Kidney epithelial cell (primary cell): ENCODE measurements around the gene ARX. TPM values are rescaled to one million over a fixed set of nuclear protein-coding genes. Genes with fewer than 3 reads are reported as not detected.

Source experiments
- DNase-seq: peaks from one replicate; pipeline ENCODE4 v3.0.0-alpha.2; 2010; ENCODE audit warnings: low read depth
- H3K27me3 ChIP-seq: 2 replicates; pipeline ENCODE4 v1.6.0; 2011; ENCODE audit warnings: low read length; ENCODE audit not compliant: control insufficient read depth, insufficient read depth
- H3K36me3 ChIP-seq: 2 replicates; pipeline ENCODE4 v1.5.1; 2011; ENCODE audit warnings: low read length; ENCODE audit not compliant: control insufficient read depth, insufficient read depth
- H3K4me3 ChIP-seq: 2 replicates; pipeline ENCODE4 v1.5.1; 2011; ENCODE audit warnings: low read depth, mild to moderate bottlenecking, control low read depth, low read length
- total RNA-seq: library from RNA; depleted of rRNA; stranded (reverse); fragments of >200 nt; gene quantifications from 2 replicates; pipeline ENCODE4 v1.2.3, GENCODE V29; 2015
- TF ChIP-seq, protein P1 (sequence below): IDR thresholded peaks from 2 replicates; pipeline ENCODE4 v1.5.1; 2011; ENCODE audit warnings: mild to moderate bottlenecking, moderate library complexity, low read length, control low read depth, inconsistent platforms; ENCODE audit not compliant: insufficient read depth, poor library complexity, severe bottlenecking

Gene ARX
- not detected in 2 replicates for total RNA-seq

DNA sequence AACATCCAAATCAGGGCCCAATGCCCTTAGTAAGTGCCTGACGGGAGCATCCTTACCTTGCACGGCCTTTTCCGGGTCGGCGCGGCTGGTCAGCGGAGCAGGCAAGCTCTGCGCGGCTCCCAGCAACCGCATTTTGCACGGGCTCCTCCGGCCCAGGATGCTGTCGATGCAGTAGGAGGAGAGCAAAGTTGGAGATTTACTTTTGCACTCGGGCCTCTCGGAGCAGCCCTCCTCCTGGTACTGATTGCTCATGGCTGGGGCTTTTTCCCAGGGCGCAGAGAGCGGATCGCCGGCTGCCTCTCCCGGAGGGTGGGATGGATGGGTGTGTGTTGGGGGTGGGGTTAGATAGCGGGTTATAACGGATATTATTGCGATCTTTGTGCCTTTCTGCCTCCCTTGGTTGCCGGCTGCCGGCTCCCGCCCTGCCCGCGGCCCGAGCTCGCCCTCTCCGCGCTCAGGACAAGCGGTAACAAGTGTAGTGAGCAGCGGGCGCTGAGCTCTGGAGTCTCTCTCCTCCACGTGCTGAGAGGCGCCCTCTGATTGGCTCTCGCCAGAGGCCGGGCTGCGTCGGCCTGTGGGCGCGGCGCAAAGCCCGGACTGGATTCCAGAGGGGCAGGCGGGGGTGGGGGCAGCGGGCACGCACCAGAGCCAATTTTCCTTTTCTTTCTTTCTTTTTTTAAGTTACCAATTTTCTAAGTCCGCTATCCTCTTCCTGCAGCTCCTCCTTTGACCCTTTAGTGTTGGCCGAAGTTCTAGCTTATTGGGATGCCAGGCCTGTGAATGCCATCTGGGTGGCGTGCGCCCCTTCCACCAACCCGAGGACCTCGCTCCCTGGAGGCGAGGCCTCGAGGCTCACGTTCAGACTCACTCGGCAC is at the start of gene ARX:
ARX (minus strand) TSS at position 480 of the 875 bp plus-strand sequence; CDS start at position 252, 228 bp downstream.
- H3K4me3 ChIP-seq = no peak within 1 kb of the TSS
- peaks cover 80% of the 10 kb centered on the region for H3K27me3 ChIP-seq
- DNase-seq = no peak
- no peaks in the 10 kb centered on the region for H3K36me3 ChIP-seq
- TF ChIP-seq, protein P1, sequence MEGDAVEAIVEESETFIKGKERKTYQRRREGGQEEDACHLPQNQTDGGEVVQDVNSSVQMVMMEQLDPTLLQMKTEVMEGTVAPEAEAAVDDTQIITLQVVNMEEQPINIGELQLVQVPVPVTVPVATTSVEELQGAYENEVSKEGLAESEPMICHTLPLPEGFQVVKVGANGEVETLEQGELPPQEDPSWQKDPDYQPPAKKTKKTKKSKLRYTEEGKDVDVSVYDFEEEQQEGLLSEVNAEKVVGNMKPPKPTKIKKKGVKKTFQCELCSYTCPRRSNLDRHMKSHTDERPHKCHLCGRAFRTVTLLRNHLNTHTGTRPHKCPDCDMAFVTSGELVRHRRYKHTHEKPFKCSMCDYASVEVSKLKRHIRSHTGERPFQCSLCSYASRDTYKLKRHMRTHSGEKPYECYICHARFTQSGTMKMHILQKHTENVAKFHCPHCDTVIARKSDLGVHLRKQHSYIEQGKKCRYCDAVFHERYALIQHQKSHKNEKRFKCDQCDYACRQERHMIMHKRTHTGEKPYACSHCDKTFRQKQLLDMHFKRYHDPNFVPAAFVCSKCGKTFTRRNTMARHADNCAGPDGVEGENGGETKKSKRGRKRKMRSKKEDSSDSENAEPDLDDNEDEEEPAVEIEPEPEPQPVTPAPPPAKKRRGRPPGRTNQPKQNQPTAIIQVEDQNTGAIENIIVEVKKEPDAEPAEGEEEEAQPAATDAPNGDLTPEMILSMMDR = no peak

DNA sequence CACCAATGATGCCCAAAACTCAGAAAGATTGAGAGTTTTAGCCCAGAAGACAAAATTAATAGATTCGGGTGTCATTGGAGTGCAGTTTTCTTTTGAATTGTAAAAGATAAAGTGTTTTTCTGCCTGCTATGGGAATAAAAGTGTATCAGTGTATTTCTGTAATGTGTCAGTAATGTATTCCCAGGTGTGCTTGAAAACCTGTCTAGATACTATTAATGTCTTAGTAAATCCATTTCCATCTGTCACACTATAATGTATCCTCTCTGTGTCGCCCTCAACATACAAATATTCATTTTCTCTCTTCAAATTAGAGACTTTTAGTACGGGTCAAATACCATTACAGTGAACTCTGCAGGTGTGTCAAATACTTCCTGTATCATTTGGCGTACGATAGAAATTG is 43.5 kb upstream of the ARX start:
- Histone ChIP-seq H3K4me3 (no peak overlapping the region), H3K27me3 (no peaks in the 10 kb centered on the region), H3K36me3 (no peaks in the 10 kb centered on the region)
- DNase-seq = no peak
- TF ChIP-seq, protein P1 = no peak

DNA sequence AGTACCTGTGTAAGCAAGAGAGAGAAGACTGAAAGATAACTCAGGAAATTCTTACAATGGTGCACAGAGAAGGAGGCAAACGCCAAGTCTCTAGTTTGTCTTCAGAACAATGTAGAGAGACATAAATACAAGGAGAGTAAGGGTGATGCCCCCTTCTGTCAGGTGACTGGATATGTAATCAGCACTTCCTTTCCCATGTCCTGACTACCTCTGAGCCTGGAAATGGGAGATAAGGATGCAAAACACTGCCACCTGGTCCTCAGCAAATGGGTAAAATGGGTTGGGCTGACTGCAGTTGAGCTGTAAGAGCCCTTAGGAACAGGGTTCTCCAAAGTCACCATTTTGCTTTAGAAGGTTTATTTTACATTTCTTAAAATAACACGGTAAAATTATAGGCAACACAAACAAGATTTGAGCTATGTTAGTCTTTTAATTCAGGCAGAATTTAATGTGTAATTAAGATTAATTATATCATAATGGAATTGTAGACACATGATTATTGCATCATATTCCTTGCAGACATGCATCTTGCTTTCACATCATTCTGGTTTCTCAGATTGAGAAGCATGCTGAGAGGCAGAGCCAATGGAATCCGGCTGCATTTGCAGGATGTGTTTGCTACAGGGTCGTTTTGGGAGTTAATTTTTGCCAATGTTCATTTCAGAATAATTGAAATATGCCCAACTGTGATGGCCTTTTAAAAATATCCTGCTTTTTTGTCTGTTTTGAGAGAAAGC is 37.2 kb upstream of the ARX start:
- Histone ChIP-seq H3K36me3 (no peaks in the 10 kb centered on the region), H3K27me3 (no peaks in the 10 kb centered on the region), H3K4me3 (no peak overlapping the region)
- DNase-seq = no peak
- TF ChIP-seq, protein P1 = no peak

DNA sequence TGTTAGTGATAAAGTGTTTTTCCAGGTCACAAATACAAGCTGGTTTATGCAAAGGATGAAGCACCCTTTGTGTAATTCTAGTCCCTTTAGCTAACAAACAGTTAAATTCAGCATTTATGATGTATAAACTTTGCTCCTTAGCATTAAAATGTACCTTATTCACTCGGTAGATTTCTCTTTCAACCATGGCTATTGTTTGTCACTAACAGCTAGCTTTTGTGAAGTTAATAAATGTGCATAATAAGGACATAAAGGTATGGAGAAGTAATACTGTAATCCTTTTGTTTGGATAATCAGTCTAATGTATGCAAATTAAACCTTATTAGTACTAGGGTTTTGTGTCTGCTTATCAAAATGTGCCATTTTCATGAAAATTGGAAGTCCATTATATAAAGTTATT is 34.2 kb upstream of the ARX start:
- TF ChIP-seq, protein P1 = no peak
- no peak for DNase-seq
- no peaks in the 10 kb centered on the region for H3K27me3 ChIP-seq
- no peak overlapping the region for H3K4me3 ChIP-seq
- H3K36me3 ChIP-seq = no peaks in the 10 kb centered on the region

DNA sequence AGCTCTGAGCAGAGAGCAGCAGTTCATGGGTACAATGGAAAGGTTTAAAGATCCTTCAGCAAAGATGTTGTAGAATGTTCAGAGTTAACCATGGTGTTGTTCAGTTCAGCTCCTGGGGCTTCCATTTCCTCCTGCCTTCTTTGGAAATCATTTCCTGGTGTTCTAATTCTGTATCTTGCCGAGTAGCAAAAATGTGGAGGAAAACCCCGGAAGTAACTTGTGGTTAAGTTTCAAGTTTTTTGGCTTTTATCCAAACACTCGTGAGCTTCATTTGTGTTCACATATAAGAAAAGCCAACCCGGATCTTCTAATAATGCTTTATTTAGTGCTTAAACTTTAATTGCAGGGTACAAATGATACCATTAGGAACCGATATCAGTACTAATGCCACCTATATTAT is 33.6 kb upstream of the ARX start:
- H3K4me3 ChIP-seq = no peak overlapping the region
- TF ChIP-seq, protein P1 = no peak
- DNase-seq = no peak
- no peaks in the 10 kb centered on the region for H3K27me3 ChIP-seq
- no peaks in the 10 kb centered on the region for H3K36me3 ChIP-seq
